COLO829 (cell line): ENCODE data around the gene COX8C.
"Not testable (repeated sequence)": the region's sequence is repeated elsewhere in the genome, so short reads cannot be mapped to it uniquely, and the experiment has no call there.

Experiments
- DNase-seq: peaks from one replicate; pipeline ENCODE4 v3.0.0; 2012; ENCODE audit warnings: low spot score

COX8C gene

GRCh38 chr14:93375673-93376156 is 28.7 kb downstream of the COX8C start:
- no peak for DNase-seq

DNA sequence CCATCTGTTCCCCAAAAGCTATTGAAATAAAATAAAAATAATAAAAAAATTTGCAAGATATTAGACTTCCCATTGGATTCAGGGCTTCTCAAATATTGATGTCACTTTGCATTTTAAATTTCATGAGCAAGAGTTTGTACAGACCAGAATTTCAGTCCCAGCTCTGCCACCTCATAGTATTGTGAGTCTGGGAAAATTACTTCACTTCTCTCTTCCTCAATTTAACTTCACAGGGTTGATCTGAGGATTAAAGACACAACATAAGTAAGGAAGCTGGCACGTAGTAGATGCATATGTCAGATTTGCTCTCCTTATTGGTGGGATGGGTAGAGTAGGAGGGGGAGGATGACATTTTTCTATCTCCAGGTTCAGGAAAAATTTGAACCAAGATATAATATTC is 32.8 kb downstream of the COX8C start:
- DNase-seq = no peak

GRCh38 chr14:93381644-93382043 is 34.7 kb downstream of the COX8C start:
- no peak for DNase-seq

GRCh38 chr14:93384256-93384655 is 37.3 kb downstream of the COX8C start:
- not testable (repeated sequence) for DNase-seq

GRCh38 chr14:93395231-93395630 is 48.2 kb downstream of the COX8C start:
- DNase-seq = no peak

- no peak for DNase-seq
These were observed 49.5 kb downstream of the COX8C start for GRCh38 chr14:93396456-93396855.
